Stimulated activated CD4-positive, alpha-beta T cell treated with anti-CD3 and anti-CD28 coated beads, Interleukin-15, amount 100 ng/mL, for 24 hours (primary cell): ENCODE measurements around the gene TKT.
"Not testable (repeated sequence)": the region's sequence is repeated elsewhere in the genome, so short reads cannot be mapped to it uniquely, and the experiment has no call there.

Experiments
- DNase-seq: peaks from one replicate; pipeline ENCODE4 v3.0.0-alpha.2; 2020

TKT gene, protein sequence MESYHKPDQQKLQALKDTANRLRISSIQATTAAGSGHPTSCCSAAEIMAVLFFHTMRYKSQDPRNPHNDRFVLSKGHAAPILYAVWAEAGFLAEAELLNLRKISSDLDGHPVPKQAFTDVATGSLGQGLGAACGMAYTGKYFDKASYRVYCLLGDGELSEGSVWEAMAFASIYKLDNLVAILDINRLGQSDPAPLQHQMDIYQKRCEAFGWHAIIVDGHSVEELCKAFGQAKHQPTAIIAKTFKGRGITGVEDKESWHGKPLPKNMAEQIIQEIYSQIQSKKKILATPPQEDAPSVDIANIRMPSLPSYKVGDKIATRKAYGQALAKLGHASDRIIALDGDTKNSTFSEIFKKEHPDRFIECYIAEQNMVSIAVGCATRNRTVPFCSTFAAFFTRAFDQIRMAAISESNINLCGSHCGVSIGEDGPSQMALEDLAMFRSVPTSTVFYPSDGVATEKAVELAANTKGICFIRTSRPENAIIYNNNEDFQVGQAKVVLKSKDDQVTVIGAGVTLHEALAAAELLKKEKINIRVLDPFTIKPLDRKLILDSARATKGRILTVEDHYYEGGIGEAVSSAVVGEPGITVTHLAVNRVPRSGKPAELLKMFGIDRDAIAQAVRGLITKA

DNA sequence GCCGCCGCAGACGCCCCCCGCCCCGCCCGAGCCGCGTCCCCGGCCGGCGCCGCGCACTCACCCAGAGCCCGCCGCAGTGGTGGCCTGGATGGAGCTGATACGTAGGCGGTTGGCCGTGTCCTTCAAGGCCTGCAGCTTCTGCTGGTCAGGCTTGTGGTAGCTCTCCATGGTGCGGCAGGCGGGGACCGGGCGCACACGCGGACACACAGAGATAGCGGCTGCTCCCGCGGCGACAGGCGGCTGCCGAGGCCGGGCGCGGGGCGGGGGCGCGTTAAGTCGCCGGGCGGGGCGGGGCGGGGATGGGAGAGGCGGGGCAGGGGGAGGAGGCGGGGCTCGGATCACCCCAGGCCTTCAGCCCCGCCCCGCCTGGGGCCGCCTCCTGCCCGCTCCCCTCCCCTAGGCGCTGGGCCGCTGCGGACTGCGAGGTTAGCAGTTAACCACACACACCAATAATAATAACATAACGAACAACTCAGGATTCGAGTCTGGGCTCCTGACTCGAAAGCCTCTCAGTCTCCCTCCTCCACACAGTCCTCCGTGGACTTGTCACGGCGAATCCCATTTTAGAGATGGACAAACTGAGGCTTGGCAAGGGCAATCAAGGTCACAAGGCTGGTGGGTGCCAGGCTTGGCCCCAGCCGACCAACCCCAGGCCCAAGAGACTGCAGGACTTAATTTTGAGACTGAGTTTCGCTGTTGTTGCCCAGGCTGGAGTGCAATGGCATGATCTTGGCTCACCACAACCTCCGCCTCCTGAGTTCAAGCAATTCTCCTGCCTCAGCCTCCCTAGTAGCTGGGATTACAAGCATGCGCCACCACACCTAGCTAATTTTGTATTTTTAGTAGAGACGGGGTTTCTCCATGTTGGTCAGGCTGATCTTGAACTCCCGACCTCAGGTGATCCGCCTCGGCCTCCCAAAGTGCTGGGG lies at the start of gene TKT:
Gene TKT, minus strand, starts transcription at position 248 of the 929 bp plus-strand sequence. Its CDS starts 80 bp downstream, at position 168.
- DNase-seq = peak; percentile 90

DNA sequence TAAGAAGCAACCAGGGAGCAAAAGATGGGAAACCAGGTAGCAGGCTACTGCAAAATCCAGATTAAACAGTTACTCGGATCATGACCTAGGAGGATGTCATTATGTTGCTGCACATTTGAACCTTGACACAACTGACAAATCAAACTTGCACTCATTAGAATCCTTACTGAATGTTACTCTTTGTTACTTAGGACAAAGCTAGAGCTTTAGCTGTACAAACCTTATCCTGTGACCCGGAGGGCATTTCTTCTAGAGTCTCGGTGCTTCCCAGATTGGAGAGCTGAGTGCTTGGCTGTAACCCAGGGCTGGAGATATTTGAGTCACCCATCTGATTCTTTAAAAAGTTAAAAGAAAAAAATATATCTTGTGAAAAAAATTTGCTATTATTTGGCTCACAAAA lies 48.1 kb upstream of the TKT start:
- no peak for DNase-seq

DNA sequence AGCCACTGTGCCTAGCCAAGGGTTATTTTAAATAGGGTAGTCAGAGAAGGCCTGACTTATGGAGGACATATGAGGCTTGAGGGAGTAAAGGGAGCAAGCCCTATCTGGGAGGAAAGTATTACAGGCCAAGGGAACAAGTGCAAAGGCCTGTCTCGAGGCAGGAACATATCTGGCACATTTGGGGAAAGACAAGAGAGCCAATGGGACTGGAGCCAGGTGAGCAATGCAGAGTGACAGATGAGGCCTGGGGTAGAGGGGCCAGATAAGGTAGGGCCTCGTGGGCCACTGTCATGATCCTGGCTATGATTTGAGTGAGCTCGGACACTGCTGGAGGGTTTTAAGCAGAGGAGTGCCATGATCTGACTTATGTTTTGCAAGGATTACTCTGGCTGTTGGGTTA lies 47.7 kb upstream of the TKT start:
- DNase-seq = no peak

DNA sequence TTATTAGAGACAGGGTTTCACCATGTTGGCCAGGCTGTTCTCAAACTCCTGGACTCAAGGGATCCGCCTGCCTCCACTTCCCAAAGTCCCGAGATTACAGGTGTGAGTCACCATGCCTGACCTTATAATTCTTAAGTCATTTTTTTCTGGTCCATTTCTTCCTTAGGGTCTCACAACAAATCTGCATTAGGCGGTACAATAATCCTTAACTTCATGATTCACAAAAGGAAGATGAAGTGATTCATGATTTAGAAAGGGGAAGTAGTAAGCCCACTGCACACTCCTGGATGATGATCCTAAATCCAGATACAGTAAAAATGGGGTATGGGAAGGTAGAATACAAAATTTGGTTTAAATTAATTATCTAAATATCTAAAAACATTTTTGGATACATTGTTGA lies 45.0 kb upstream of the TKT start:
- DNase-seq = no peak

DNA sequence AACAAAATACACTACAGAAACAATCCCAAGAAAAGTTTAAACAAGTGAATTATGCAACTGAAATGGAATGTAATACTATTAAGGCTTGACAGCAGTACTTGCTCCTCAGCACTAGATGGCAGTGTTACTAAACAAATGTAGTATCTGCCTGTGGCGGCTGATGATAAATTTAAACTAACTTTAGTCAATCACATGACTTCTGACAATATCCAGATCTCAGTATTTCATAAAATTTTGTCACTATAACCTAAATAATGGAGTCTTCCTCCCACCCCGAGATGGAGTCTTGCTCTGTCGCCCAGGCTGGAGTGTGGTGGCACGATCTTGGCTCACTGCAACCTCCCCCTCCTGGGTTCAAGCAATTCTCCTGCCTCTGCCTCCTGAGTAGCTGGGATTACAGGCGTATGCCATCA lies 43.8 kb upstream of the TKT start:
- DNase-seq = not testable (repeated sequence)

DNA sequence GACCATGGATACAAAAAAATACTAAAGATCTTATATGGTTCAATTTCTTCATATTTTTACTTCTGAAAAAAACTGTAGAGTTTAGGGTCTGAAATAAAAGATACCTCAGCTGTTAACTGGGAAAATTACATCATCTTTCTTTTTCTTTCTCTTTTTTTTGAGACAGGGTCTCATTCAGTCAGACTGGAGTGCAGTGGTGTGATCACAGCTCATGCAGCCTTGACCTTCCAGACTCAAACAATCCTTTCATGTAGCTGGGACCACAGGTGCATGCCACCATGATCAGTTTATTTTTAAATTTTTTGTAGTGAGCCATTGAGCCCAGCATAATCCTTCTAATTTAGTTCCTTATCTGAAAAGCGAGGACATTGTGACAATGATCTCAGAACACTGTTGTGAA lies 39.6 kb upstream of the TKT start:
- no peak for DNase-seq

DNA sequence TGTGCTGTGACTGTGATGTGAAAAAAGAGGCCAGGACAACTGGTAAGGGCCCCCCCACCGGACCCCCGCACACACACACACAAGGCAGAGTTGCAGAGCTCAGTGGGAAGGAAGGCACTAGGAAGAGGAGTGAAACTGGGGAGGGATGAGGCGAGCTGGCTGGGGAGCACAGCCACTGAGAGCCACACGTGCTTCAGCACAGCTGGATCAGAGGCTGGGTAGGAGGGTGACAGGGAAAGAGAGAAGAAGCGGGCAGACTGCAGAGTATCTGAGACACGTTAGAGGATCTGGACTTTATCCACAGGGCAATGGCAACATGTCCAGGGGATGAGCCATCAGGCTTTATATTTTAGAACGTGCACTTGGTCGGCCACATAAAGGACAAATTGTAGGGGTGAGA lies 38.0 kb upstream of the TKT start:
- no peak for DNase-seq

DNA sequence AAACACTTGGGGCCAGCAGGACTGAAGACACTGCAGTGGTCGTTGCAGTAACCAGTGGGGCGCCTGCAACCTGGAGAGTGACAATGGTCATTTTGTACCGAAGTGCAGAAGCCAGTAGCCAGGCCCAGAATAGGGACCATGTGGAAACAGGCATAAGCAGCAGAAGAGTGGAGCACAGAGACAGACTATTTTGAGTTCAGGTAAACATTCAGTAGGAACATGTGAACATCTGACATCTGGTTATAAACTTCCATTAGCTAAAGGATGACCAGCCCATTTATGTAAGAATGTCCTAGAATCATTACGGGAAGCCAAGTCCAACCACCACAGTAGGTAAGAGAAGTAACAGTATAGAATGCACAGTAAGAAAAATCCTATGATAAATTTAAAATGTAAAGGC lies 32.4 kb upstream of the TKT start:
- DNase-seq = no peak

DNA sequence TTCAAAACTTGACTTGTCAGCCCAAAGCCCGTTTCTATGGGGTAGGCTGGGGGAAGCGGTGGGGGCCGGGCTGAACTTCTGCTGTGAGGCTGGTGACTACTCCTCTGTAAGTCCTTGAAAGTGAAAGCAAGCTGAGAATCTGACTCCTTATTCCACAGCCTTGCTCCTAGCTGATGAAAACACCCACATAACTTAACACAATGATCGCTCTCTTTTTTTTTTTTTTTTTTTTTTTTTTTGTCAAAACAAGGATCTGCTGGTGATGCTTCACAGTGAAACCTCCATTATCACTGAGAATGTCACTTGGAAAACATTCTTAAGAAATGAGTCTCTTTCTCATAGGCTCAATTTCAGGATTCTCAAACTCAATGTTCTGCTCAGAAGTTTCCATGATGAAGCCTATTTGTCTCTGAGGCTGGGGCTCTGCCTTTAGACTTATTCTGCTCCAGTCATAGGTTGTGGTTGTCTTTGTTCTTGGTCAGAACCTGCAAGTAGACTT lies 31.4 kb upstream of the TKT start:
- peak; percentile 34 for DNase-seq

DNA sequence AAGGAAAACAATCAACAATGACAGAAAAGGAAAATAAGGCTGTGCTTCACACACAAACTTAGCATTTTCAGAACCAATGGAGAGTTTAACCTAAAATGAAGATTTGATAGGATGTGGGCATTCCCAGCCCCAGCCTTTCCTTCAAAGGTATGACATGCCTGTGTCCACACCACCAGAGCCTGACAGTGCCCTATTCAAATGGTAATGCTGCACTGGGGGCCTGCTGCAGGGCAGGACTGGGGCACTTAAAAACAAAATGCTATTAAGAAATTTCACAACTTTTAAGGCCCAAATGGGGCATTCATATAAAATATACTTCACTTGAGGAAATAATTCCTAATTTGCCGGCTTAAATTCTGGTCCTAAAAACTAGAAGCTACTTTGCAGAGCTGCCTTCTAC lies 30.9 kb upstream of the TKT start:
- no peak for DNase-seq

DNA sequence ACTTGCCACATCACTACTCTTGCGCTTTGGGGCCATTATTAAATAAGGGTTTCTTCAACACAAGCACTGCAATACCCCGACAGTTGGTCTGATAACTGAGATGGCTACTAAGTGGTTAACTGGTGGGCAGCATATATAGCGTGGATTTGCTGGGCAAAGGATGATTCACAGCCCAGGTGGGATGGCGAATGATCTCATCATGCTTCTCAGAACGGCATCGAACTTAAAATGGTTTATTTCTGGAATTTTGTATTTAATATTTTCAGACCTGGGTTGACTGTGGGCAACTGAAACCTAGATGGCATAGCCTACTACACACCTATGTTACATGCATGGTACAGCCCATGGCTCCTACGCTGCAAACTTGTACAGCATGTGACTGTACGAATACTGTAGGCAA lies 26.8 kb upstream of the TKT start:
- DNase-seq = no peak

DNA sequence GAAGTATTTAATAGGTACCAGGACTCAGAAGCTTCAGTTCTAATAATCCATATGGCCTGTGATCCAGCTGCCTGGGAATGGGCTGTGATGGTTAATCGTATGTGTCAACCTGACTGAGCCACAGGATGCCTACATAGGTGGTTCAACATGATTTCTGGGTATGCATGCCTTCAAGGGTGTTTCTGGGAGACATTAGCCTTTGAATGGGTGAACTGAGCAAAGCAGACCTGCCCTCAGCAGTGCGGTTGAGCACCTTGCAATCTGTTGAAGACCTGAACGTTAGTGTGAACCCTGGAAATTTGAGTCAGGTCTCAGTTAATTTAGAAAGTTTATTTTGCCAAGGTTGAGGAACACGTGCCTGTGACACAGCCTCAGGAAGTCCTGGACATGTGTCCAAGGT lies 22.8 kb upstream of the TKT start:
- DNase-seq = no peak

DNA sequence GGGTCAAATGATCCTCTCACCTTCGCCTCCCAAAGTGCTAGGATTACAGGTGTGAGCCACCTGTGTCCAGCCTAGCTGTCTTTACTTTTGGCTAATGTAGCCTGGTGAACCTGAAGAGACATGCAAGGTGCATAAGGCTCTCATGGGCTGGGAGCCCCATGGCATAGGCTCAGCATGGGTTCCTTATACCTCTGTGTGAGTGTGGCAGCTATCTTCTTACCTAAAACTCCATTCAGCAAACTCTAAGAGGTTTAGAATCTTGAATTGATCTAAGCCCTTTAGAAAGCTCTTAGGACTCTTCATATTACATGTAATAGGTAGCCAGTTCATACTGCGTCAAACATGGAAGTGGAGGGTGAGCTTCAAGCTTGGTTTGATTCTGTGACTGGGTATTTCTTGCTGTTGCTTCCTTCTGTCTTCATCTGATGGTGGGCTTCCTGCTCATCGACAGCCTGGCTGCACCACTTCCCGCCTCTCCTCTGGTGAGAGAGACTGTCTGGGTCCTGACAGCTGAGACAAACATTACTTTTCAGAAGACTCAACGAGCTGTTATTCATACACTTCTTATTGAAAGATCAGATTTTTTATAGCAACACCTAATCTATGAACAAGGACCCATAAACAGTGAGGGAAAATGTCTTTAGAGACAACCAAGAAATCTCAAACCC lies 19.2 kb upstream of the TKT start:
- no peak for DNase-seq

DNA sequence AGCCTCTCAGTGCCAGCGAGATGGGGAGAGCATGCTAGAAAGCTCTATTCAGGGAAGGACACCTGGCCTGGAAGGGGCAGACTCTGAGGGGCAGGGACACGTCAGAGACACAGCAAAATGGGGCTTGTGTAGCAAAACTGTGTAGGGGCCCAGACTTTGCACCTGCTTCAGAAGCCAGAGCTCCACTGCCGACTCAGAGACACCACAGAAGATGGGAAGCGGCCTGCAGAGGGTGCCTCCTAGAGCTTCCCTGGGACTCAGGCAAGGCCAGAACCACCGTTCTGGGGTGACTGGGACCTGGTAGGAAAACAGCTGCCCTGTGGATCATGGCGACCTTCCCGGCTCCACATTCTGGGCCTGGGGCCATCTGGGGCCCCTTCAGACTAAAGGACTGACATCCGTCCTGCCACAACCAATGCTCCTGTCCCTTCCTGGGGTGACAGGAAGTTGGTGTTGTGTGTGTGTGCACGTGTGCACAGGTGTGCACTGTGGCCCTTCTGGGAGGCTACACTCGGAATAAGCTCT lies 17.4 kb upstream of the TKT start:
- no peak for DNase-seq

DNA sequence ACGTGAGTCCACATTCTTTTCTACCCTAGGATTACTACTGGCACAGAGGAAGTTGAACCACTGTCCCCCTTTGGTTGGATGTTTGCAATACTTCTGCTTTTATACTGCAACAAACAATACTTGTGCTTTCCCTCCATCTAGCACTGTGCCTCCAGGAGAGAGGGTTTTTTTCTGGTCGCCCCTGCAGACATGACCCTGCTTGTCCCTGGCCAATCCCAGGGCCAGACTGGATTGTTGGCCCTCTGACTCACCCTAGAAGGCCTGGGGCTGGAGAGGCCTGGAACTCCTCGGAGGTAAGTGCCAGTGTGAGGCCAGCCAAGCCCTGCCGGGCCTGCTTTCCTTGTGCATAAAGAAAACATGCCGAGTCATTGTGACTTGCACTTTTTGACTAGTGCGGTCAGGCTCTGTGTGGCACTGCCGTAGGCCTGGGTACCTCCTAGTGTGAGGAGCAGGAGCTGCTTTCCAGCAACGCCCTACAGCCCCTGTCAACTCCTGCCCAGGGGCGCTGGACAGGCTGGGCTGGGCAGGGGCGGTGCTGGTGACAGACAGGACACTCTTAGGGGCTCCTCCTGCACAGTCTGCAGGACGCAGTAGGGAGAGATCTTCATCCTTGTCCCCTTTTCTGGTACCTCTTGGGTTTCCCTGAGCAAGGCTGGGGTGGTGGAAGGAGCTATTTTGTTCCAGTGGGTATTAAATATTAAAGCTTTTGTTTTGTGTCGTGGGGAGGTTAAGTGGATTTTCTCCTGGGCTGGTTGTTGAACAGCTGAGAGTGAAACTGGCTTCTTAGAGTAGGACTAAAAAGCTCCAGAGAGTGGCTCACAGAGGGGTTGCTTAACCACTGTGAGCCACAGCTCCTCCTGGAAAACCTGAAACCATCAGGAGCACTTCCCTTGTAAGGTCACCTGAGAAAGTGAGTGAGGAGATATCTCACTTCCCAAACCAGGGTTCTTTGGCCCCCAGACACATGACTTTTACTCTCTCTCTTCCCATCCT lies 14.4 kb upstream of the TKT start:
- peak; percentile 28 for DNase-seq

DNA sequence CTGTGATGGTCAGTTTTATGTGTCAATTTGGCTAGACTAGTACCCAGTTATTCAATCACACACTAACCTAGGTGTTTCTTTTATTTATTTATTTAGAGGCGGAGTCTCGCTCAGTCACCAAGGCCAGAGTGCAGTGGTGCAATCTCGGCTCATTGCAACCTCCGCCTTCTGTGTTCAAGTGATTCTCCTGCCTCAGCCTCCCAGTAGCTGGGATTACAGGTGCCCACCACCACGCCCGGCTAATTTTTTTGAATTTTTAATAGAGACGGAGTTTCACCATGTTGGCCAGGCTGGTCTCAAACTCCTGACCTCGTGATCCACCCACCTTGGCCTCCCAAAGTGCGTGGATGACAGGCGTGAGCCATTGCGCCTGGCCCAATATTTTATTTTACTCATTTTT lies 13.4 kb upstream of the TKT start:
- DNase-seq = not testable (repeated sequence)

DNA sequence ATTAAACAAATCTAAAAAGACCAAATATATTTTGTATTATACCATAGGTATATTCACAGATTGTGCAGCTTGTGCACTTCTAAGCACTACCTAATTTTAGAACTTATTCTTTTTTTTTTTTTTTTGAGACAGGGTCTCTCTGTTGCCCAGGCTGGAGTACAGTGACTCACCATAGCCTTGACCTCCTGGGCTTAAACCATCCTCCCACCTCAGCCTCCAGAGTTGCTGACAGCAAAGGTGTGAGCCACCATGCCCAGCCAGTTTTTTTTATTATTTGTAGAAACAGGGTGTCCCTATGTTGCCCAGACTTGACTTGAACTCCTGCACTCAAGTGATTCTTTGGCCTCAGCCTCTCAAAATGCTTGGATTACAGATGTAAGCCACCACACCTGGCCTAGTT lies 11.9 kb upstream of the TKT start:
- DNase-seq = no peak

DNA sequence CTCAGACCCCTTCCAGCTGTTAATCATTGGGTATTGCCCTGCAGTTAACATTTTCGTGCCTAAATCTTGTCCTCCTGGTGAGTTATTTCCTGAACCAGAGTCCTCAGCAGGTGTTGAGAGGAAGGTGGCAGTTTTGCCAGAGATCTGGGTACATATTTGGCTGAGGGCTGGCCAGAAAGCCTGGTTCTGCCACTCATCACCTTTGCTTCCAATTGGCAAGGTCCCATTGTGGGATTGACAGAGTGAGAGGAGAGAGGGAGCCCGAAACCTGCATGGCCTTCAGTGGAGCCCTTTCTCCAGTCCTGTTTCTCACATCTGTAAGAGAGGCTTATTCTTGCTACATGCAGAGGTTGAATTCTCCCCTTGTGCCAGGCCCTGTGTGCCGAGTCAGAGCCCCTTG lies 8.9 kb upstream of the TKT start:
- DNase-seq = no peak

DNA sequence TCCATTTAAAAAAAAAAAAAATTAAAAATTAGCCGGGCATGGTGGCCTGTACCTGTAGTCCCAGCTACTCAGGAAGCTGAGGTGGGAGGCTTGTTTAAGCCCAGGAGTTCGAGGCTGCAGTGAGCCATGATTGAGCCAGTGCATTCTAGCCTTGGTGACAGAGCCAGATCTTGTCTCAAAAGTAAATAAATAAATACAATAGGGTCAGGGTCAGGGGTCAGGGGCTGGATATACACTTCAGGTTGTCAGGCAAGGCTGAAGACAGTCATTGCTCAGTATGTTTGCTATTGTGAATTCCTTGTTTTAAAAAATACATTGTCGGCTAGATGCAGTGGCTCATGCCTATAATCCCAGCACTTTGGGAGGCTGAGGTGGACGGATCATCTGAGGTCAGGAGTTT lies 8.1 kb upstream of the TKT start:
- DNase-seq = no peak

DNA sequence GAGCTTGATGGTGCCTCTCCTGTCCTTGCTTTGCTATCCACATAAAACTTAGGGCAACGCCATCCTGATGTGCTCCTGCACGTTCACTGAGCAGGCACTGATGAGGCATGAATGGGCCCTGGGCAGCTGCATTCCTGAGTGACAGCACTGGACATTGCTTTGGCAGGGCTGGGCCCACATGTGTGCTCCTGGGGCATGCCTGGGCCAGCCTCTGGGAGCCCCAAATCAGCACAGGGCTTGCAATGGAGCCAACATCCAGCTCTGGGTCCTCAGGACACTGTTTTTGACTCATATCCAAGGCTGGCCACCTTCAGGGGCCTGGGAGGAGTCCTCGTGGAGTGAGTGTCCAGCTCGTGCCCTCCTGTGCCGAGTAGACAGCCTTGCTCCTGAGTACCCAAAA lies 5.9 kb upstream of the TKT start:
- no peak for DNase-seq

DNA sequence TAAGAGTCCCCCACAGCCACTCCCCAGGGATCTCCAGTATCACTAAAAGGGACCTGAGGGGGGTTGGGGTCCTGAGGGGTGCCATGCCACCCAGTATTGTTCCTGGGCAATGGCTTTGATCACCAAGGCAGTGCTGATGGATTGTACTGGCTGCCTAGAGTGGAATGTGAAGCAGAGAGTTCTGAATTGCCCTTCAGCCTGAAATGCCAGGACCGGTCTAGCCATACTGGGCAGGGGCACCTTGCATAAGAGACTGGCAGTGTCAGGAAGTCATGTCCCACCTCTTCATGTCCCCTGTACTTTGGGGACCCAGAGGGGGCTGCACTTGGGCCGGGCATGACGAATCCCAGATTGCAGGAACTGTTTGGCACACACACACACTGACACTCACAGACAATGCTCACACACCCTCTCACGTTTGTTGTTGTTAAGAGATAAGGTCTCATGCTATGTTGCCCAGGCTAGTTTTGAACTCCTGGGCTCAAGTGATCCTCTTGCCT lies 4.5 kb upstream of the TKT start:
- no peak for DNase-seq
